NCI-H1436 treated with DMSO at 0.1 percent for 48 hours (cell line): Measurements from ENCODE around the gene SLC36A3.
"Not testable (repeated sequence)": the region's sequence is repeated elsewhere in the genome, so short reads cannot be mapped to it uniquely, and the experiment has no call there.

Experiments used
- DNase-seq: peaks from one replicate; lab custom pipeline; 2025; lab: John Stamatoyannopoulos, UW

Gene SLC36A3

GRCh38 chr5:151237685-151238084 lies 65.9 kb downstream of the SLC36A3 start:
- no peak for DNase-seq

- DNase-seq: no peak
Measured at GRCh38 chr5:151236888-151237287, 66.7 kb downstream of the SLC36A3 start.

GRCh38 chr5:151235239-151235571 lies 68.4 kb downstream of the SLC36A3 start:
- not testable (repeated sequence) for DNase-seq

- no peak for DNase-seq
Measured at GRCh38 chr5:151234476-151235238, 68.9 kb downstream of the SLC36A3 start.

GRCh38 chr5:151233616-151234085 lies 69.9 kb downstream of the SLC36A3 start:
- no peak for DNase-seq

GRCh38 chr5:151231359-151231758 lies 72.2 kb downstream of the SLC36A3 start:
- no peak for DNase-seq

- no peak for DNase-seq
Measured at GRCh38 chr5:151230048-151230680, 73.4 kb downstream of the SLC36A3 start.

- no peak for DNase-seq
Measured at GRCh38 chr5:151228986-151229385, 74.6 kb downstream of the SLC36A3 start.

GRCh38 chr5:151227918-151228447 lies 75.6 kb downstream of the SLC36A3 start:
- no peak for DNase-seq
